GM19467 (cell line): ENCODE measurements around the gene ZNF487.

Source experiments
- ATAC-seq: cut with Tn5 transposase; IDR thresholded peaks from one replicate; pipeline ENCODE4 v1.9.1; 2021; ENCODE audit warnings: mild to moderate bottlenecking, moderate library complexity; ENCODE audit not compliant: unreplicated experiment

The ZNF487 gene

GRCh38 chr10:43482319-43483078, 45.6 kb downstream of the ZNF487 start:
- no peak for ATAC-seq

- ATAC-seq: no peak
Measured at GRCh38 chr10:43491855-43492254, 54.9 kb downstream of the ZNF487 start.

- ATAC-seq: no peak
Measured at GRCh38 chr10:43502931-43503330, 66.0 kb downstream of the ZNF487 start.

GRCh38 chr10:43524434-43525247, 87.7 kb downstream of the ZNF487 start:
- no peak for ATAC-seq
